ENCODE data around the gene HRH1. TPM values are rescaled to one million over a fixed set of nuclear protein-coding genes. Genes with fewer than 3 reads are reported as not detected.

HRH1 gene
- total RNA-seq, 1 experiment from 2014 or later: 4.6 TPM

DNA sequence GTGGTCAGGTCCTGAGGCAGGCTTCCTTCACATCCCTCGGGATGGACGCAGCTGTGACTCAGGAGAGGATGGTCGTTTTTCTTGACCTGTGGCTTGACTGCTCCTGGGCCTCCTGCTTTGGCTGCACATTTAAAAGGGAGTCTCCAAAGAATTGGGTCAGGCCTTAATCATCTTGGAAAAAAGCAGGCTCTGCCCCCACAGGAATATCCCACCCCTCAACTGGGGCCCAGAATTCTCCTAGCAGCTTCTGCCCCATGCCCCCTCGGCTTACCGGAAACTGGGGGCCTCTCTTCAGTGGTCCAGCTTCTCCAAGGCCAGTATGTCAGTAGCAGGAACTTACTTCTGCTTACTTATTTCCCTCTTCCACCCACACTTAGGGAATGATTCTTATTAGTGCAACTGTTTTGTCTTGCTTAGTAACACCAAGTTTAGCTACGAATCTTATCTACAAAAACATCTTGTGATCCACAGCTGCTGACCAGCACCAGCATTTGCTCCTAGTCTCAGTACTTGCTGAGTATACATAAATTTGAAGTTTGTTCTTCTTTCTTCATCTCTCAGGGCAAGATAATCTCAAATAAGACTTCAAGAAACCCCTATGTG, 153.6 kb downstream of the HRH1 start:
- POLR2A ChIA-PET: no interaction called here
- H3K36me3 ChIP-seq (ENCODE audit: control insufficient read depth, insufficient read depth, low read length): peaks cover 11% of the 10 kb centered on the region
- BruUV-seq (replicated peaks): no TSS peak

DNA sequence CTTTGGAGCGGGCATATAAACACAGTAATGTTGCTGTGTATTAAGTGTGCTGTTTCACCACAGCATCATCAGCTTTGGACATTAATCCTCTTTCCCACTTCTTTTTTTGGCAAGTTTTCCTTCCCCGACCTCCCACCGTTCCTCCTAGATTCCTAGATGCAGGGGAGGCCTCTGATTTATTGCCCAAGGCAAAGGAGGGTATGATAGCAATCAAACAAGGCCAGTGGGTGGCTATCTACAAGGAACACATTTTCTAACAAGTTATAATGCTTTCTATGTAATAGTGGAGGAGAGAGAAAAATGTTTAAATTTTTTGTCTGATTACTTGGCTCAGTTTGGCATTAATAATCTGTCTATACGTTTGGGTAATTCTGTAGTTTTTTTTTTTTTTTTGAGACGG, 156.0 kb downstream of the HRH1 start:
- intact Hi-C loops (cut with micrococcal nuclease; ENCODE audit: unreplicated experiment) (no loop called here), in situ Hi-C loops (cut with HindIII; ENCODE audit: low pct_unique_long_range_greater_than_20kb, low sequenced_read_pairs) (no loop called here)
- Histone ChIP-seq H3K4me3 (ENCODE audit: low read depth in 2 of 2, low read length in 2 of 2) (no peak overlapping the region), H3K36me3 (ENCODE audit: control insufficient read depth, insufficient read depth, low read length) (peaks cover 15% of the 10 kb centered on the region), H3K27ac (ENCODE audit: low read length) (no peak overlapping the region), H3K4me1 (ENCODE audit: control insufficient read depth, insufficient read depth, low read length) (no peaks in the 10 kb centered on the region), H3K9me3 (ENCODE audit: control insufficient read depth, insufficient read depth, low read depth, low read length) (no peaks in the 10 kb centered on the region), H3K27me3 (ENCODE audit: control insufficient read depth, insufficient read depth, low read length) (no peaks in the 10 kb centered on the region)
- CTCF ChIA-PET: no interaction called here
- POLR2A ChIA-PET: no interaction called here
- ATAC-seq: no peak
- no peak for TF ChIP-seq SIN3A (IDR thresholded peaks at IDR 0.05; ENCODE audit: borderline replicate concordance, insufficient read depth, low read depth, low read length)
- no peak for TF ChIP-seq CTCF (IDR thresholded peaks at IDR 0.05)
- TF ChIP-seq, protein P1, sequence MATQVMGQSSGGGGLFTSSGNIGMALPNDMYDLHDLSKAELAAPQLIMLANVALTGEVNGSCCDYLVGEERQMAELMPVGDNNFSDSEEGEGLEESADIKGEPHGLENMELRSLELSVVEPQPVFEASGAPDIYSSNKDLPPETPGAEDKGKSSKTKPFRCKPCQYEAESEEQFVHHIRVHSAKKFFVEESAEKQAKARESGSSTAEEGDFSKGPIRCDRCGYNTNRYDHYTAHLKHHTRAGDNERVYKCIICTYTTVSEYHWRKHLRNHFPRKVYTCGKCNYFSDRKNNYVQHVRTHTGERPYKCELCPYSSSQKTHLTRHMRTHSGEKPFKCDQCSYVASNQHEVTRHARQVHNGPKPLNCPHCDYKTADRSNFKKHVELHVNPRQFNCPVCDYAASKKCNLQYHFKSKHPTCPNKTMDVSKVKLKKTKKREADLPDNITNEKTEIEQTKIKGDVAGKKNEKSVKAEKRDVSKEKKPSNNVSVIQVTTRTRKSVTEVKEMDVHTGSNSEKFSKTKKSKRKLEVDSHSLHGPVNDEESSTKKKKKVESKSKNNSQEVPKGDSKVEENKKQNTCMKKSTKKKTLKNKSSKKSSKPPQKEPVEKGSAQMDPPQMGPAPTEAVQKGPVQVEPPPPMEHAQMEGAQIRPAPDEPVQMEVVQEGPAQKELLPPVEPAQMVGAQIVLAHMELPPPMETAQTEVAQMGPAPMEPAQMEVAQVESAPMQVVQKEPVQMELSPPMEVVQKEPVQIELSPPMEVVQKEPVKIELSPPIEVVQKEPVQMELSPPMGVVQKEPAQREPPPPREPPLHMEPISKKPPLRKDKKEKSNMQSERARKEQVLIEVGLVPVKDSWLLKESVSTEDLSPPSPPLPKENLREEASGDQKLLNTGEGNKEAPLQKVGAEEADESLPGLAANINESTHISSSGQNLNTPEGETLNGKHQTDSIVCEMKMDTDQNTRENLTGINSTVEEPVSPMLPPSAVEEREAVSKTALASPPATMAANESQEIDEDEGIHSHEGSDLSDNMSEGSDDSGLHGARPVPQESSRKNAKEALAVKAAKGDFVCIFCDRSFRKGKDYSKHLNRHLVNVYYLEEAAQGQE (IDR thresholded peaks at IDR 0.05; ENCODE audit: insufficient read depth in 1 of 2, low read depth in 2 of 2, low read length in 1 of 2): no peak
- no peak for TF ChIP-seq POLR2AphosphoS5 (IDR thresholded peaks at IDR 0.05; ENCODE audit: low read depth, low read length)
- no peak for TF ChIP-seq TCF7L2 (IDR thresholded peaks at IDR 0.05; ENCODE audit: low read depth, low read length)
- BruUV-seq (replicated peaks): no TSS peak
- DNase-seq (ENCODE audit: low read depth, low spot score): no peak

More for the DNA sequence above, 153.6 kb downstream of the HRH1 start:
- Histone ChIP-seq H3K4me1 (ENCODE audit: control insufficient read depth, insufficient read depth, low read length) (no peaks in the 10 kb centered on the region), H3K9me3 (ENCODE audit: control insufficient read depth, insufficient read depth, low read depth, low read length) (no peaks in the 10 kb centered on the region), H3K4me3 (ENCODE audit: low read depth in 2 of 2, low read length in 2 of 2) (no peak overlapping the region), H3K27me3 (ENCODE audit: control insufficient read depth, insufficient read depth, low read length) (no peaks in the 10 kb centered on the region), H3K27ac (ENCODE audit: low read length) (no peak overlapping the region)
- DNase-seq (ENCODE audit: low read depth, low spot score): no peak
- TF ChIP-seq, protein P1 (IDR thresholded peaks at IDR 0.05; ENCODE audit: insufficient read depth in 1 of 2, low read depth in 2 of 2, low read length in 1 of 2): no peak
- TF ChIP-seq SIN3A (IDR thresholded peaks at IDR 0.05; ENCODE audit: borderline replicate concordance, insufficient read depth, low read depth, low read length) (no peak), CTCF (IDR thresholded peaks at IDR 0.05) (no peak), POLR2AphosphoS5 (IDR thresholded peaks at IDR 0.05; ENCODE audit: low read depth, low read length) (no peak), TCF7L2 (IDR thresholded peaks at IDR 0.05; ENCODE audit: low read depth, low read length) (no peak)
- in situ Hi-C loops (cut with HindIII; ENCODE audit: low pct_unique_long_range_greater_than_20kb, low sequenced_read_pairs) (no loop called here), intact Hi-C loops (cut with micrococcal nuclease; ENCODE audit: unreplicated experiment) (no loop called here)
- CTCF ChIA-PET: no interaction called here
- ATAC-seq: no peak

All from Panc1 (cell line).